Activated naive CD4-positive, alpha-beta T cell treated with anti-CD3 and anti-CD28 coated beads for 36 hours (primary cell): ENCODE data around the gene LRSAM1. TPM values are rescaled to one million over a fixed set of nuclear protein-coding genes. Genes with fewer than 3 reads are reported as not detected.
A peak's percentile ranks its signal among the peaks of the same experiment; 100 is the strongest.
"Not testable (repeated sequence)": the region's sequence is repeated elsewhere in the genome, so short reads cannot be mapped to it uniquely, and the experiment has no call there.

Source experiments
- CTCF ChIA-PET: fragments of 350-600 bp; sonication (Branson Sonifier 250); formaldehyde crosslinking; loops from one replicate; lab custom pipeline; 2021; ENCODE audit warnings: antibody characterized with exemption; lab: Charles Lee
- DNase-seq: peaks from one replicate; pipeline ENCODE4 v3.0.0-alpha.2; 2020
- H3K27ac Mint-ChIP-seq: one replicate; pipeline ENCODE4 v1.8.0; 2021; ENCODE audit warnings: mild to moderate bottlenecking, mixed read lengths
- H3K27me3 Mint-ChIP-seq: one replicate; pipeline ENCODE4 v1.8.0; 2021; ENCODE audit warnings: low read depth, mixed read lengths
- H3K36me3 Mint-ChIP-seq: one replicate; pipeline ENCODE4 v1.8.0; 2021; ENCODE audit warnings: low read depth, mixed read lengths
- H3K4me1 Mint-ChIP-seq: one replicate; pipeline ENCODE4 v1.8.0; 2021; ENCODE audit warnings: low read depth, mixed read lengths
- H3K4me3 Mint-ChIP-seq: one replicate; pipeline ENCODE4 v1.8.0; 2021; ENCODE audit warnings: mild to moderate bottlenecking, moderate library complexity, mixed read lengths
- H3K9me3 Mint-ChIP-seq: one replicate; pipeline ENCODE4 v1.8.0; 2021; ENCODE audit warnings: mixed read lengths
- intact Hi-C: fragments of 100-400 bp; cut with micrococcal nuclease; formaldehyde crosslinking; loops from one replicate; pipeline ENCODE4 v1.15.1; 2023
- total RNA-seq, 2 experiments: library from RNA; stranded (reverse); gene quantifications; one replicate each; pipeline ENCODE4 v1.2.3, GENCODE V29; 2021

The LRSAM1 gene
- total RNA-seq, 2 experiments from 2014 or later: 8.8 to 9.9 TPM

- Mint-ChIP-seq H3K27ac (peak overlapping the region; percentile 95), H3K27me3 (no peaks in the 10 kb centered on the region), H3K4me3 (peak overlapping the region; percentile 89), H3K9me3 (peaks cover 5% of the 10 kb centered on the region), H3K4me1 (peaks cover 42% of the 10 kb centered on the region), H3K36me3 (peaks cover 59% of the 10 kb centered on the region)
- CTCF ChIA-PET: interaction anchor here (0.6 to 1.6 kb wide), 4 partner anchors 26 to 466 kb away, joined by 3 to 5 read pairs (median 4); partner anchors contain the start of genes SLC2A8 and ZNF79
- intact Hi-C loops: loop anchor here (2.0 to 10.0 kb wide), 5 partner anchors 62 to 678 kb away; no protein-coding TSS in a partner anchor
- DNase-seq: no peak
Observed at GRCh38 chr9:127450243-127450760, 1.0 kb upstream of the LRSAM1 start.

GRCh38 chr9:127451608-127451857 is 223 bp downstream of the LRSAM1 start:
- Mint-ChIP-seq H3K9me3 (no peaks in the 10 kb centered on the region), H3K27ac (peak overlapping the region; percentile 95), H3K36me3 (peaks cover 47% of the 10 kb centered on the region), H3K4me3 (peak overlapping the region; percentile 89), H3K4me1 (peaks cover 38% of the 10 kb centered on the region), H3K27me3 (no peaks in the 10 kb centered on the region)
- intact Hi-C loops: loop anchor here (1.0 to 10.0 kb wide), 6 partner anchors 27 to 677 kb away; partner anchors contain the start of gene ZNF79
- CTCF ChIA-PET: interaction anchor here (1.0 kb wide), 1 partner anchor 27 kb away, joined by 3 read pairs; the partner anchor contains the start of gene ZNF79
- DNase-seq: no peak

GRCh38 chr9:127451858-127452656 is 747 bp downstream of the LRSAM1 start:
- Mint-ChIP-seq H3K4me1 (peaks cover 34% of the 10 kb centered on the region), H3K27me3 (no peaks in the 10 kb centered on the region)

GRCh38 chr9:127452691-127453090 is 1.4 kb downstream of the LRSAM1 start:
- intact Hi-C loops: loop anchor here (10.0 kb wide), 2 partner anchors 138 to 208 kb away; no protein-coding TSS in a partner anchor
- Mint-ChIP-seq H3K4me3 (peak overlapping the region; percentile 89), H3K9me3 (no peaks in the 10 kb centered on the region), H3K36me3 (peaks cover 46% of the 10 kb centered on the region), H3K27ac (no peak overlapping the region), H3K27me3 (no peaks in the 10 kb centered on the region), H3K4me1 (peaks cover 30% of the 10 kb centered on the region)
- DNase-seq: no peak
- CTCF ChIA-PET: interaction anchor here (0.7 to 1.3 kb wide), 2 partner anchors 238 to 799 kb away, joined by 3 read pairs; no protein-coding TSS in a partner anchor

More at GRCh38 chr9:127451858-127452656, 747 bp downstream of the LRSAM1 start:
- CTCF ChIA-PET: interaction anchor here (0.6 to 1.3 kb wide), 4 partner anchors 28 to 798 kb away, joined by 3 to 4 read pairs (median 3); partner anchors contain the start of gene ZNF79
- Mint-ChIP-seq H3K27ac (peak overlapping the region; percentile 95), H3K4me3 (peak overlapping the region; percentile 89), H3K36me3 (peaks cover 46% of the 10 kb centered on the region), H3K9me3 (no peaks in the 10 kb centered on the region)
- intact Hi-C loops: loop anchor here (1.0 to 10.0 kb wide), 6 partner anchors 28 to 677 kb away; partner anchors contain the start of gene ZNF79
- peak; percentile 57 for DNase-seq

GRCh38 chr9:127455324-127455992 is 4.1 kb downstream of the LRSAM1 start:
- Mint-ChIP-seq H3K27me3 (no peaks in the 10 kb centered on the region), H3K27ac (no peak overlapping the region), H3K4me3 (no peak overlapping the region), H3K9me3 (no peaks in the 10 kb centered on the region), H3K4me1 (peaks cover 7% of the 10 kb centered on the region), H3K36me3 (peaks cover 25% of the 10 kb centered on the region)
- DNase-seq: peak; percentile 54
- CTCF ChIA-PET: interaction anchor here (0.5 to 1.7 kb wide), 11 partner anchors 15 to 241 kb away, joined by 3 to 7 read pairs (median 3); no protein-coding TSS in a partner anchor
- intact Hi-C loops: loop anchor here (10.0 kb wide), 2 partner anchors 141 to 211 kb away; no protein-coding TSS in a partner anchor

- Mint-ChIP-seq H3K36me3 (peaks cover 22% of the 10 kb centered on the region), H3K4me1 (peaks cover 4% of the 10 kb centered on the region), H3K4me3 (no peak overlapping the region), H3K27ac (no peak overlapping the region), H3K9me3 (no peaks in the 10 kb centered on the region), H3K27me3 (no peaks in the 10 kb centered on the region)
- intact Hi-C loops: loop anchor here (10.0 kb wide), 2 partner anchors 143 to 213 kb away; no protein-coding TSS in a partner anchor
- DNase-seq: no peak
- CTCF ChIA-PET: no interaction called here
Observed at GRCh38 chr9:127457191-127457878, 6.0 kb downstream of the LRSAM1 start.

- no peak overlapping the region for H3K27ac Mint-ChIP-seq
- CTCF ChIA-PET: no interaction called here
- no peaks in the 10 kb centered on the region for H3K4me1 Mint-ChIP-seq
- H3K4me3 Mint-ChIP-seq: no peak overlapping the region
- H3K36me3 Mint-ChIP-seq: peaks cover 25% of the 10 kb centered on the region
- H3K9me3 Mint-ChIP-seq: no peaks in the 10 kb centered on the region
- H3K27me3 Mint-ChIP-seq: no peaks in the 10 kb centered on the region
- intact Hi-C loops: loop anchor here (10.0 kb wide), 2 partner anchors 144 to 214 kb away; no protein-coding TSS in a partner anchor
- DNase-seq: no peak
Observed at GRCh38 chr9:127458921-127459320, 7.6 kb downstream of the LRSAM1 start.

- intact Hi-C loops: no loop called here
- DNase-seq: no peak
- CTCF ChIA-PET: no interaction called here
- Mint-ChIP-seq H3K4me1 (no peaks in the 10 kb centered on the region), H3K27me3 (no peaks in the 10 kb centered on the region), H3K9me3 (no peaks in the 10 kb centered on the region), H3K27ac (no peak overlapping the region), H3K4me3 (no peak overlapping the region), H3K36me3 (peaks cover 22% of the 10 kb centered on the region)
Observed at GRCh38 chr9:127463382-127463781, 12.1 kb downstream of the LRSAM1 start.

- Mint-ChIP-seq H3K36me3 (peaks cover 22% of the 10 kb centered on the region), H3K9me3 (no peaks in the 10 kb centered on the region), H3K4me3 (no peak overlapping the region), H3K27ac (no peak overlapping the region), H3K4me1 (no peaks in the 10 kb centered on the region), H3K27me3 (no peaks in the 10 kb centered on the region)
- CTCF ChIA-PET: interaction anchor here (0.6 kb wide), 1 partner anchor 10 kb away, joined by 5 read pairs; no protein-coding TSS in a partner anchor
- intact Hi-C loops: no loop called here
- DNase-seq: no peak
Observed at GRCh38 chr9:127463911-127464310, 12.6 kb downstream of the LRSAM1 start.

- H3K4me3 Mint-ChIP-seq, DNase-seq, H3K9me3 Mint-ChIP-seq, H3K27me3 Mint-ChIP-seq, H3K4me1 Mint-ChIP-seq, intact Hi-C loops, H3K27ac Mint-ChIP-seq: not testable (repeated sequence)
- peaks cover 20% of the 10 kb centered on the region for H3K36me3 Mint-ChIP-seq
- CTCF ChIA-PET: interaction anchor here (0.6 kb wide), 1 partner anchor 466 kb away, joined by 3 read pairs; no protein-coding TSS in a partner anchor
Observed at GRCh38 chr9:127466407-127466917, 15.2 kb downstream of the LRSAM1 start.

- Mint-ChIP-seq H3K36me3 (peaks cover 15% of the 10 kb centered on the region), H3K27ac (no peak overlapping the region)
- intact Hi-C loops: no loop called here
Observed at GRCh38 chr9:127467621-127468020, 16.3 kb downstream of the LRSAM1 start.

More at GRCh38 chr9:127467621-127468020, 16.3 kb downstream of the LRSAM1 start:
- no peak for DNase-seq
- Mint-ChIP-seq H3K9me3 (no peaks in the 10 kb centered on the region), H3K27me3 (no peaks in the 10 kb centered on the region), H3K4me1 (no peaks in the 10 kb centered on the region), H3K4me3 (no peak overlapping the region)
- CTCF ChIA-PET: no interaction called here
